CD4-positive, alpha-beta T cell treated with Interleukin-17A for 4 hours (primary cell): ENCODE results near the gene WDR19.
"Not testable (repeated sequence)": the region's sequence is repeated elsewhere in the genome, so short reads cannot be mapped to it uniquely, and the experiment has no call there.

ENCODE experiments used
- DNase-seq: peaks from one replicate; pipeline ENCODE4 v3.0.0-alpha.2; 2020; ENCODE audit warnings: mixed read lengths

Gene WDR19

GRCh38 chr4:39181905-39182638 lies at the start of gene WDR19:
WDR19 (plus strand) TSS chr4:39182529; CDS start chr4:39182558, 29 bp downstream.
- DNase-seq, result peak; percentile 98

- no peak for DNase-seq
Measured at GRCh38 chr4:39133623-39134022, 48.7 kb upstream of the WDR19 start.

DNA sequence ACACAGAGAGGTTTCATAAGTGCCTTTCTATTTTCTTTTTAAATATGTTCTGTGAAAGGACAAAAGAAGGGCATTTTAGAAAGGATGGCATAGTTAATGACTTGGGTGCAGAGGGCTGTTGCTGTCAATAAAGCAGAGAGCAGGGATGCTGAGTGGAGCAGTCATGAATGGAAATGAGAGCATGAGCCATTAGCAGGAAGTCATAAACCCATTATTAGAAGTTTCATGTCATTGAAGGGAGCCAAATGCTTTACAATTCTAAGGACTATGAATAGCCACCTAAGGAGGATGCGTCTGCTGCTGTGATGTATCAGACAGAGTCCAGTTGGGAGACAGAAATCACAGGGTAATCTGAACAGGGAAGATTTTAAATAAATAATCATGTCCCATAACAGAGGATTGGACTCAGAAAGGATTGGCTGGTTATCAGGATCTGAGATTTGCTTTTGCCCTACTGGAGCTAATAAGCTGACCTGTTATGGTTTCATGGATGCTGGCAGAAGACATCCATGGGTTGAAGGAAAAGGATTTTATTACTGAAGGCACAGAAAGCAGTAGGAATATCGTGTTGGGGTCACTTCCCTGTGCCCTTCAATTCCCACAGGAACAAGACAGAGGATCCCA lies 47.5 kb upstream of the WDR19 start:
- no peak for DNase-seq

DNA sequence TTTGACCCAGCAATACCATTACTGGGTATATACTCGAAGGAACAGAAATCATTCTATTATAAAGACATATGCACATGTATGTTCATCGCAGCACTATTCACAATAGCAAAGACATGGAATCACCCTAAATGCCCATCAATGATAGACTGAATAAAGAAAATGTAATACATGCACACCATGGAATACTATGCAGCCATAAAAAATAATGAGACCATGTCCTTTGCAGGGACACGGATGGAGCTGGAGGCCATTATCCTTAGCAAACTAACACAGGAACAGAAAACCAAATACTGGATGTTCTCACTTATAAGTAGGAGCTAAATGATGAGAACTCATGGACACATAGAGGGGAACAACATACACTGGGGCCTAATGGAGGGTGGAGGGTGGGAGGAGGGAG lies 44.1 kb upstream of the WDR19 start:
- not testable (repeated sequence) for DNase-seq

DNA sequence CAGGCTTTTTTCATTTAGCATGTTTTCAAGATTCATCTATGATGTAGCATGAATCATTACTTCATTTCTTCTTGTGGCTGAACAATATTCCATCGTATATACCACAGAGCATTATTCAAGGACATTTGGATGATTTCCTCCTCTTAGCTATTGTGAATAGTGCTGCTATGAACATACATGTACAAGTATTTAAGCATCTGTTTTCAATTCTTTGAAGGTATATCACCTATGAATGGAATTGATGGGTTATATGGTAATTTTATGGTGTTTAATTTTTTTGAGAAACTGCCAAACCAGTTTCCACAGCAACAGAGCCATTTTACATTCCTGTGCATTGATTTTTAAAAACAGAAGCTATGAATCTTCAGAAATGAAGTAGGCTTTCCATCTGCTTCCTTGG lies 36.1 kb upstream of the WDR19 start:
- no peak for DNase-seq

GRCh38 chr4:39154009-39154408 lies 28.3 kb upstream of the WDR19 start:
- DNase-seq, result no peak

- no peak for DNase-seq
Measured at GRCh38 chr4:39157520-39157919, 24.8 kb upstream of the WDR19 start.

- no peak for DNase-seq
Measured at GRCh38 chr4:39166177-39166576, 16.2 kb upstream of the WDR19 start.

- DNase-seq, result no peak
Measured at GRCh38 chr4:39166669-39167068, 15.7 kb upstream of the WDR19 start.

DNA sequence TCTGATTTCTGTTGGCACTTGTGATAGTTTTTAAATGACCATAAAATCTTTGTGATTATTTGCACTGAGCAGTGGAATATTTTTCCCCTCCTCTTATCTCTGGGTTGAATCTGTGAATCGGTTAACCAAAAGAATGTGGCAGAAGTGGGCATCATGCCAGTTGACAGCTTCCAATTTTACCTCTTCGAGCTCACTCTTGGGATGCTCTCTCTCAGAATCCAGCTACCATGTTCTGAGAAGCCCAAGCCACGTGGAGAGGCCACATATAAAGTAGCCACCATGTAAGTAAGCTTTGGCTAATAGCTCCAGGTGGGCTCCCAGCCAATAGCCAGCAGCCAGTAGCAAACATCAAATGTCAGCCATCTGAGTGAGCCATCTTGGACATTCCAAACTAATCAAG lies 12.9 kb upstream of the WDR19 start:
- DNase-seq, result no peak

DNA sequence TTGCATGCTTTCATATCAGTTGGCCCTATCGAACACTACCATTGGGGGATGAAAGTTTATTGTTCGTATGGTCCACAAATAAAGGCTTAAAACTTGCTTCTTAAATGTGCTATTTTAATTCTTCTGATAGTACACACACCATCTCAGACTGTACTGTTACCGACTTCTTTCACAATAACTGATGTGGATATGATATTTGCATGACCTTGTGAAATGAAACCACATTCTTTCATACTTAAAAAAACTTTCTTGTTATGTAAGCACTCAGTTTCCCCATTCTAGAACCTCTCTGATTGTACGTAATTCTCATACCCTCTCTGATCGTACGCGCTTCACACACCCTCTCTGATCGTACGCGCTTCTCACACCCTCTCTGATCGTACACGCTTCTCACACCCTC lies 12.0 kb upstream of the WDR19 start:
- DNase-seq, result no peak

GRCh38 chr4:39178706-39179105 lies 3.6 kb upstream of the WDR19 start:
- DNase-seq, result no peak

DNA sequence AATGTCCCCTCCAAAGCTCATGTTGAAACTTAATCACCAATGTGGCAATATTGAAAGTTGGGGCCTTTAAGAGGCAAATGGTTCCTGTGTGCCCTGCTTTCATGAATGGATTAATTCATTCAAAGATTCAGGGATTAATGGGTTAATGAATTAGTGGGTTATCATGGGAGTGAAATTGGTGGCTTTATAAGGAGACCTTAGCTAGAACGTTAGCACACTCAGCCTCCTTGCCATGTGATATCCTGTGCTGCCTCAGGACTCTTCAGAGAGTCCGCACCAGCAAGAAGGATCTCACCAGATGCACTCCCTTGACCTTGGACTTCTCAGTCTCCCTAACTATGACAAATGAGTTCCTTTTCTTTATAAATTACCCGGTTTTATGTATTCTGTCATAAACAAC lies 2.6 kb upstream of the WDR19 start:
- no peak for DNase-seq

DNA sequence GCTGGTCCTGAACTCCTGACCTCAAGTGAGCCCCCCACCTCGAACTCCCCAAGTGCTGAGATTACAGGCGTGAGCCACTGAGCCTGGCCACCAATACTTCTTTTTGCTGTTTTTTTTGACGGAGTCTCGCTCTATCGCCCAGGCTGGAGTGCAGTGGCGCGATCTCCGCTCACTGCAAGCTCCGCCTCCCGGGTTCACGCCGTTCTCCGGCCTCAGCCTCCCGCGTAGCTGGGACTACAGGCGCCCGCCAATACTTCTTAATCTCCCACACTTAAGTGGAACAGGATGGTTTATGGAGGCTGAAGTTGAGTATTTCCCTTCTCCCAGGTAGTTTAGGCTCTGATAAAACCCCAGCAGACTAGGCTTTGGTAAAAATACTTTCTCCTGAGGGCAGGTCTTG lies 1.7 kb upstream of the WDR19 start:
- not testable (repeated sequence) for DNase-seq

- no peak for DNase-seq
Measured at GRCh38 chr4:39181520-39181904, 817 bp upstream of the WDR19 start.

GRCh38 chr4:39201963-39202362 lies 19.6 kb downstream of the WDR19 start:
- DNase-seq, result no peak

DNA sequence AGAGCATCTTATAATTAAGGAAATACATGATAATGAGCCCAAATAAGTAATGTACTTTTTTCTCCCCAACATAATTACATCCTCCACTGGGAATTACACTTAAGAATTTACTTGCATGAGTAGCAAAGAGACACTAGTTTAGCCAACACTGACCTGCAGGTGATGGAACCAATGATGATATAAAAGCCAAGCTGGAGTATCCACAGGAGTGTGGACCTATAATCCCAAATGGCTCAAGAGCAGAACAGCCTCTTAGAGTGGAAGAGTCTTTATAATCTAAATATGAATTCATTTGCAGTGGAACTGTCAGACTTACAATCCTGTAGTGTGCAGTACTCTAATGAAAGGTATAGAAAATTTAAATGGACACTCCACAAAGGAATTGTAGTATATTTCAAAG lies 22.2 kb downstream of the WDR19 start:
- no peak for DNase-seq

DNA sequence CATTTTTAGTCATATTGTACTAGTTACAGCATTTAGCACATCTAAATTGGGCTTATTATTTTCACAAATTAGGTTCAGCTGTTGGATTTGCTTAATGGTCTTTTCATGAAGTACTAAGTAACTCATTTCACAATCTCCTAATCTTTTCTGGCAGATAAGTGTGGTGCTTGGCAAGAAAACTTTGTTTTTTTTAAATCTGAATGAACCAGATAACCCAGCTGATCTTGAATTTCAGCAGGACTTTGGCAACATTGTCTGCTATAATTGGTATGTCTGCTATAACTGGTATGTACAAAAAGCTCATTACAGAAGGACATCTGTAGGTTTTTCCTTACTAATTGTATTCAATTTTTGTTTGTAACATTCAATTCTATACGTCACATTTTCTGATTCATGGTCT lies 22.7 kb downstream of the WDR19 start:
- DNase-seq, result no peak

GRCh38 chr4:39205476-39205875 lies 23.1 kb downstream of the WDR19 start:
- DNase-seq, result no peak

DNA sequence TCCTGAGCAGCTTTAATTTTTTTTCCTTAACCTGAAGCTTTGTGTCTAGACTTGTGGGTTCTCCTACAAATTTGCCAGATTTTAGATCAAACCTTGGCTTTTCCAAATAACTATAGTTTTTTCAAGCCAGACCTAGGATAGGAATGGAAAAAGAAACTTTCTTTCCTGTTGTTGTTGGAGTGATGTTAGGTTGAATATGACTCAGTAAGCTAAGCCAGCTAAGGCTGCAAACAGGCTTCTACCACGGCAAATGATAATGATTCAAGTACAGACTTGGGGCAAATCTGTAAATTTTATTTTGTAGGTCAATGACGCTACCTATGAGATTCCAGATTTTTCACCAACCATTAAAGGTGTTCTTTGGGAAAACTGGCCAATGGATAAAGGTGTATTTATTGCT lies 45.6 kb downstream of the WDR19 start:
- no peak for DNase-seq

DNA sequence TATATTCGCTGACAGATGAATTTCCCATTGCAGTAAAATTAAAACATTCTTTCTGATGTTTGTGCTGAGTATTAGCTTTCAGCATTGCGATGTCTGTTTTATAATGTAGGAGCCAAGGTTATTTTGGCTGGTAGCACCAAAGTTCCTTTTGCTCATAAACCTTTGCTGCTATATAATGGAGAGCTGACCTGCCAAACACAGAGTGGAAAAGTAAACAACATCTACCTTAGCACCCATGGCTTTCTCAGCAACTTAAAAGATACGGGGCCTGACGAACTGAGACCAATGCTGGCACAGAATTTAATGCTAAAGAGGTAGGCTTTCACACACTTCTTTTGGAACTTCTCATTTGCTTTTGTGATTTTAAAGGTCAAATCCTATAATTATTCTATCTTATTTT lies 46.0 kb downstream of the WDR19 start:
- DNase-seq, result no peak

DNA sequence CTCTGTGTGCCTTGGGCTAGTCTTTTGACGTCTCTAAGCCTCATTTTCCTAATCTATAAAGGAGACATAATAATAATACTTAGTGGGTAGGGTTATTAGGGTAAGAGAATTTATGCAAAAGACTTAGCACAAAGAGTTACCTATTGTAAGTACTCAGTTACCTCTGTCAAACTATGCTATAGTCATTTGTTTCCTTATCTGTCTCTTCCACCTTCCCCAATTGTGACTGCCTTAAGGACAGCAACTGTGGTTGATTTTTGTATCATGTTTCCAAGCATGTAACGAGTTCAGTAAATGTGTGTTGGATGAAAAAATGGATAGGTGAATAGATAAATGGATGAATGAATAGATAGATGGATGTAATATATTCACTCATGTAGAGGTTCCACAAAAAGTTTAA lies 48.1 kb downstream of the WDR19 start:
- no peak for DNase-seq

DNA sequence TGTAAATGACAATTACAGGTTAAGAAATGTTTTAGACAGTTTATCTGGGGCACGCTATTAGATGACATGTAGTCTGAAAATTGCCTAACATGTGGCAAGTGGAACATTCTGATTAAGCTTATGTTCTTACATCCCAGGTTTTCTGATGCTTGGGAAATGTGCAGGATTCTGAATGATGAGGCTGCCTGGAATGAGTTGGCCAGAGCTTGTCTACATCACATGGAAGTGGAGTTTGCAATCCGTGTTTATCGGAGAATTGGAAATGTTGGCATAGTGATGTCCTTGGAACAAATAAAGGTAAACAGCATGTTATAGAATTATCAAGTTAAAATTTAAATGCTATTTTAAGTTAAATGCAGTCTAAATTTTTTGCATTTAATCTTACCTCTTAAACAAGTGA lies 49.3 kb downstream of the WDR19 start:
- DNase-seq, result no peak

- DNase-seq, result no peak
Measured at GRCh38 chr4:39232100-39232499, 49.8 kb downstream of the WDR19 start.

DNA sequence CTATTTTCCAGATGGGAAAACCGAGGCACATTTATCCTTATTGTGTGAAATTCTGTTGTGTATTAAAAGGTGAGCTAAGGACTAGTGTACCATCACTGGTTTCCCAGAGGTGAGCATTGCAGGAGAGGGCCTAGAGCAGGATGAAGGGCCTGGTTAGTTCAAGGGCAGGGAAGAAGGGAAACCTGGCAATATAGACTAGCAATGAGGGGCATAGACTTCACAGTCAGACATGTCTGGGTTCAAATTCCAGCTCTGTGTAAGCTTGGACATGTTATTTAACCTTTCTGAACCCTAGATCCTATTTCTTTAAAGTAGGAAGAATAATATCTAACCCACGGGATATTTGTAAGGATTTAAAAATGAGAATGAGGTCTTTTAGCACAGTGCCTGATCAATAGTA lies 50.8 kb downstream of the WDR19 start:
- no peak for DNase-seq
